GM10248 (cell line): ENCODE measurements around the gene SLC51B.

Source experiments
- CTCF ChIA-PET: fragments of 300-600 bp; sonication (Branson Sonifier 250); formaldehyde crosslinking; extraction: SDS; loops from one replicate; lab custom pipeline; 2021; ENCODE audit warnings: antibody characterized with exemption; lab: Yijun Ruan, JAX
- POLR2A ChIA-PET: fragments of 350-650 bp; sonication (Branson Sonifier 250); formaldehyde crosslinking; extraction: SDS; loops from one replicate; lab custom pipeline; 2020; ENCODE audit warnings: antibody characterized with exemption; lab: Yijun Ruan, JAX
- DNase-seq: peaks from one replicate; pipeline ENCODE4 v3.0.0; 2012; ENCODE audit errors: extremely low spot score
- TF ChIP-seq, protein P1 (sequence below): IDR thresholded peaks from 2 replicates; pipeline ENCODE4 v1.5.1; 2012; ENCODE audit warnings: mild to moderate bottlenecking, low read depth; ENCODE audit errors: extremely low read depth, missing control alignments, control extremely low read depth

SLC51B gene

DNA sequence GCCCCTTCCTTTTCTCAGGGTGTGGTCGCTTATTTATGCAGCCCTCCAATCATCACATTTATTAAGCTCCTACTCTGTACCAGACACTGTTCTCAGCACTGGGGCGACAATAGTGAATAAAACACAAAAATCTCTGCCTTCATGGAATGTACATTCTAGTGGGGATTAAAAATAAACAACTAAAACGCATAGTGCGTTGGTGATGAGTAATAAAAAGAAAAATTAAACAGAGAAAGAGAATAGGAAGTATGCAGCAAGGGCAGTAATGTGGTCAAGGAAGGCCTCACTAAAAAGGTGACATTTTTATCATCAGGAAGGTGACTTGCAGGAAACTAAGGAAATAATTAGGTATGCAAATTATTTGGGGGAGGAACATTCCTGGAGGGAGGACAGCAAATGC is 5.1 kb downstream of the SLC51B start:
- POLR2A ChIA-PET: no interaction called here
- TF ChIP-seq, protein P1, sequence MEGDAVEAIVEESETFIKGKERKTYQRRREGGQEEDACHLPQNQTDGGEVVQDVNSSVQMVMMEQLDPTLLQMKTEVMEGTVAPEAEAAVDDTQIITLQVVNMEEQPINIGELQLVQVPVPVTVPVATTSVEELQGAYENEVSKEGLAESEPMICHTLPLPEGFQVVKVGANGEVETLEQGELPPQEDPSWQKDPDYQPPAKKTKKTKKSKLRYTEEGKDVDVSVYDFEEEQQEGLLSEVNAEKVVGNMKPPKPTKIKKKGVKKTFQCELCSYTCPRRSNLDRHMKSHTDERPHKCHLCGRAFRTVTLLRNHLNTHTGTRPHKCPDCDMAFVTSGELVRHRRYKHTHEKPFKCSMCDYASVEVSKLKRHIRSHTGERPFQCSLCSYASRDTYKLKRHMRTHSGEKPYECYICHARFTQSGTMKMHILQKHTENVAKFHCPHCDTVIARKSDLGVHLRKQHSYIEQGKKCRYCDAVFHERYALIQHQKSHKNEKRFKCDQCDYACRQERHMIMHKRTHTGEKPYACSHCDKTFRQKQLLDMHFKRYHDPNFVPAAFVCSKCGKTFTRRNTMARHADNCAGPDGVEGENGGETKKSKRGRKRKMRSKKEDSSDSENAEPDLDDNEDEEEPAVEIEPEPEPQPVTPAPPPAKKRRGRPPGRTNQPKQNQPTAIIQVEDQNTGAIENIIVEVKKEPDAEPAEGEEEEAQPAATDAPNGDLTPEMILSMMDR: no peak
- CTCF ChIA-PET: interaction anchor here (2.7 to 9.0 kb wide), 2 partner anchors 11 to 19 kb away, joined by 12 to 72 read pairs; partner anchors contain the start of gene RASL12
- DNase-seq: no peak

DNA sequence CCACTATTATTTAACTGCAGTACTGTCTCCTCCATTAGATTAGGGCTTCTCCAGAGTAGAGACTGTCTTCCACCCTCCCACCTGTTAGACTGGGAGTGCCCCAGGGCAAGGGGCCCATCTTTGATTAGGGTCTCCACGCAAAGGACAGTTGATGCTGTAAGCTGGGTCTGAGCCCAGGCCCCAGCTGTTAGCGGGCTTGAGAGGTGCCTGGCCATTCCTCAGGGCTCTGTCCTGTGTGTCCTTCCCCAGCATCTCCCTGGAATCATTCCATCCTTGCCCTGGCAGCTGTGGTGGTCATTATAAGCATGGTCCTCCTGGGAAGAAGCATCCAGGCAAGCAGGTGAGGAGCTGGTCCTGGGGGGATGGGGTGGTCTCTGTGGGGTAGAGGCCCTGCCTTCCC is 6.1 kb downstream of the SLC51B start:
- ChIA-PET CTCF (interaction anchor here (1.0 to 9.0 kb wide), 6 partner anchors 10 to 247 kb away, joined by 3 to 72 read pairs (median 8); partner anchors contain the start of genes KBTBD13 and RASL12), POLR2A (interaction anchor here (0.7 kb wide), 1 partner anchor 893 kb away, joined by 6 read pairs; no protein-coding TSS in a partner anchor)
- TF ChIP-seq, protein P1: no peak
- no peak for DNase-seq

DNA sequence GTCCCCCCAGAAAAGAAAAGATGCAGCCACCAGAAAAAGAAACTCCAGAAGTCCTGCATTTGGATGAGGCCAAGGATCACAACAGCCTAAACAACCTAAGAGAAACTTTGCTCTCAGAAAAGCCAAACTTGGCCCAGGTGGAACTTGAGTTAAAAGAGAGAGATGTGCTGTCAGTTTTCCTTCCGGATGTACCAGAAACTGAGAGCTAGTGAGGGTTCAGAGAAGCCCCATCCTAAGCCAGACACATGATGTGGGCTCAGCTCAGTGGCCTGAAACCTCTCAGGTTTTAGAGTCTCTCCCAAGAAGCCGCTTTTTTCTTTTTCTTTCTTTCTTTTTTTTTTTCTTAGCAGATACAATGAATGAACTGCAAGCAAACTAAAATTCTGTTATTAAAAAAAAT is 7.8 kb downstream of the SLC51B start:
- ChIA-PET POLR2A (no interaction called here), CTCF (interaction anchor here (1.0 to 9.0 kb wide), 15 partner anchors 10 to 332 kb away, joined by 3 to 72 read pairs (median 7); partner anchors contain the start of genes KBTBD13, PARP16 and RASL12)
- no peak for DNase-seq
- TF ChIP-seq, protein P1: no peak

DNA sequence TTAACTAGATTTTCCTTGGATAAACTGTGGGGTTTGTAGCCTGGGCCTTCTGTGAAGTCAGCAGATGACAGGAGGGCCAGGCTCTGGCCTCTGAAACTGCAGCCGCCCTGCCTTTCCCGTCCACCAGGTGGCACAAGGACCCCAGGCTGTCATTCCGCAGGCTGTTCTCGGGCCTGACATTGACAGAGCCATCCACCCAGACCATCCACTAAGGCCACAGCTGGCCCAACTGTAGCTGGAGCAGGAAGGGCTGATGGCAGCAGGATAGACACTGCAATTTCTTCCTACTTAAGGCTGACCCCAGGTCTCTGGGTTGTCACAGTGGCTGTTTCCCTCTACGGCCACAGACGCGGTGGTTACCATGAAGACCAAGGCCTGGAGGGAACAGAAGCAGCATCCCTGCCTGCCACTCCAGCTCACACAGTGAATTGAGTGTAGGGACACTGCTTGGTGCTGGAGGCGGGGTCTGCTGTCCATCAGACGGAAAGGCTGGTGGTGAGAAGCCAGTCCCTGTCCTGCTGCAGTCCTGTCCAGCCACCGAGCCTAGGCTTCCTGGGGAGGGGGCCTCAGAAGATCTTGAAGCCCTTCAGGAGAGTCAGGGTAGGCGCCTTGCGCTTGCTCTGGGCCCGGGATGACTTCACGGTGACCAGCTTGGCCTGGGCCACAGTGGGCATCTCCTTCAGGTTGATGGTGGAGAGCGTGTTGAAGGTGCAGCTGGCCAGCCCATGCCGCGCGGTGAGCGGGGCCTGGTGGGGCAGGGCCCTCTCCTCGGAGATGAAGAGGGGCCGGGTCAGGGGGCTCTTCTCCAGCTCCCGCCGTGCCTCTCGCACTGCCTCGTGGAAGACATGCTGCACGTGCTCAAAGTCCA is 9.4 kb downstream of the SLC51B start:
- TF ChIP-seq, protein P1: peak; percentile 90
- ChIA-PET POLR2A (interaction anchor here (0.8 kb wide), 1 partner anchor 250 kb away, joined by 3 read pairs; the partner anchor contains the start of gene RNU5B-1), CTCF (interaction anchor here (0.7 to 9.0 kb wide), 22 partner anchors 9 to 350 kb away, joined by 3 to 72 read pairs (median 4); partner anchors contain the start of genes KBTBD13, RASL12 and RNU5B-1)
- peak; percentile 82 for DNase-seq

DNA sequence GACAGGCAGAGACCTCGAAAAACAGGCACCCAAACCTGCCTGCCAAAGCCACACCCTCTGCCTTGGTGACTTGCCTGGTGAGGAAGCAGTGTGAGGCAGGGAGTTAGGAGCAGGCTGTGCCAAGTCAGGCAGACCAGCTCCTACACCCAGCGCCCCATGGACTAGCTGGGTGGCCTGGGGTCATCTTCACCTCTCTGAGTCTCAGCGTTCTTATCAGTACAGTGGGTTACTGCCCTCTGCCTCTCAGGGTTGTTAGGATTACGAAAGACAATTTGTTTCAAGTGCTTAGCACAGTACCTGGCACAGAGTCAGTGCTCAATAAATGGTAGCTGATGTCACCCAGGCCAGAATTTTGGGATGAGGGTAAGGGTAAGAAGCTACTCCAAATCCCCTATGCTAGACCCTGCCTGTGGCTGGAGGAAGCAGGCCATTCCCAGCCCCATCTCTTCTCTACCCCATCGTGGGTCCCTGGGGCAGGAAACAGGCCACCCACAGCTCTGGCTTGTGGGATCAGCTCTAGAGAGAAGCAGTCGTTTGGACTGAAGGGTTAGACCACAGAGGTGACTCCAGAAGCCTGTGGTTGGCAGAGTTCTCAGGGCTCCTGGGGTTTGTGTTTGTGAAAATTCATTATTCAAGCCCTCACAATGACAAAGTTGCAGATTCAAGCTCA is 10.1 kb downstream of the SLC51B start:
- CTCF ChIA-PET: interaction anchor here (0.7 to 9.0 kb wide), 15 partner anchors 8 to 343 kb away, joined by 3 to 72 read pairs (median 5); partner anchors contain the start of genes KBTBD13 and RASL12
- POLR2A ChIA-PET: interaction anchor here (0.5 to 0.8 kb wide), 2 partner anchors 218 to 249 kb away, joined by 3 to 4 read pairs; partner anchors contain the start of gene RNU5B-1
- no peak for DNase-seq
- TF ChIP-seq, protein P1: no peak

DNA sequence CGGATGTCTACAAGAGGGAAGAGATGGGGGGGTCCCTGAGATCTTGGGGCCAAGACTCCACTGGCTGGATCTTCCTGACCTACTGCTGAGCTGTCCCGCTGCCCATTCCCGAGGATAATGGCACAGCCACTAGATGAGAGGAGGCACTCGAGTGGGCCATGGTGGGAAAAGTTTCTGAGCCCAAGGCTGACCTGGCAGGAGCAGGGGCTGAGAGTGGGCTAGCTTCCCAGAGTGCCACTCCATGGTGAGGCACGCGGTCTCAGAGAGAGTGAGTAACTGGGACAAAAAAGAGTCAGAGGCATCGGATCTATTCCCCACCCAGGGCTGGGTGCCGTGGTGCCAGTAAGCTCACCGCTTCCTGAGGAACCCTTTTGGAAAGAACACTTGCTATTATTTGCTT is 10.9 kb downstream of the SLC51B start:
- no peak for DNase-seq
- POLR2A ChIA-PET: no interaction called here
- CTCF ChIA-PET: interaction anchor here (1.2 to 9.0 kb wide), 8 partner anchors 13 to 329 kb away, joined by 4 to 72 read pairs (median 20); partner anchors contain the start of genes KBTBD13 and RASL12
- TF ChIP-seq, protein P1: no peak
